Measurements from ENCODE around the gene CNIH1. TPM values are rescaled to one million over a fixed set of nuclear protein-coding genes. Genes with fewer than 3 reads are reported as not detected.

CNIH1 gene
- total RNA-seq, 1 experiment from 2014 or later, result 149 TPM

DNA sequence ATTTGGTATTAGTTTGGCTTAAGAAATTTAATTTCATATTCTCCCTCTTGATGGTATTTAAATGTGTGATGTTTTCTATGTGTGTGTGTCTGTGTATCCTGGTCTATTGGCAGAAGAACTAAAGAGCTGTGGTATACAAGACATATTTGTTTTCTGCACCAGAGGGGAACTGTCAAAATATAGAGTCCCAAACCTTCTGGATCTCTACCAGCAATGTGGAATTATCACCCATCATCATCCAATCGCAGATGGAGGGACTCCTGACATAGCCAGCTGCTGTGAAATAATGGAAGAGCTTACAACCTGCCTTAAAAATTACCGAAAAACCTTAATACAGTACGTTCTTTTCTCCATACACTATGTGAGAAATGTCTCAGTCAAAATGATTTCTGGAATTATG is 29.8 kb downstream of the CNIH1 start:
- no peaks in the 10 kb centered on the region for H3K9me2 ChIP-seq (ENCODE audit: insufficient read depth)
- TF ChIP-seq SP1 (IDR thresholded peaks at IDR 0.05; ENCODE audit: low read depth) (no peak), CEBPB (IDR thresholded peaks at IDR 0.05; ENCODE audit: low read depth) (no peak)
- no peaks in the 10 kb centered on the region for H3K79me2 ChIP-seq (ENCODE audit: insufficient read depth, low read length)
- peaks cover 20 to 37% of the 10 kb centered on the region in 2 experiments; a peak in 3 of 4 replicates for H3K36me3 ChIP-seq (ENCODE audit: control insufficient read depth in 1 of 2, insufficient read depth in 2 of 2, low read length in 2 of 2)
- no peak overlapping the region for H2AFZ ChIP-seq (ENCODE audit: low read depth, low read length, poor library complexity, severe bottlenecking)
- no peak overlapping the region for H3K27ac ChIP-seq (ENCODE audit: low read depth, low read length)
- no peak overlapping the region for H3K4me2 ChIP-seq (ENCODE audit: low read length)
- no peaks in the 10 kb centered on the region for H3K4me1 ChIP-seq (ENCODE audit: control insufficient read depth in 1 of 2, insufficient read depth in 2 of 2, low read length in 2 of 2)
- no peak for ATAC-seq
- no peaks in the 10 kb centered on the region for H4K20me1 ChIP-seq (ENCODE audit: insufficient read depth)
- H3K9ac ChIP-seq (ENCODE audit: low read length), result no peak overlapping the region
- no TSS peak for BruUV-seq (replicated peaks)
- H3K27me3 ChIP-seq (ENCODE audit: insufficient read depth, low read length), result no peaks in the 10 kb centered on the region
- no peaks in the 10 kb centered on the region for H3K9me3 ChIP-seq (ENCODE audit: control insufficient read depth in 1 of 2, insufficient read depth in 1 of 2, low read depth in 1 of 2, low read length in 2 of 2)
- intact Hi-C loops (cut with micrococcal nuclease), result no loop called here
- POLR2A ChIA-PET, result no interaction called here
- RAD21 ChIA-PET (ENCODE audit: low non-redundant PET in 1 of 2, low total read pairs in 2 of 2, uncharacterized antibody in 2 of 2, unreplicated experiment in 2 of 2), result no interaction called here
- DNase-seq (ENCODE audit: low read depth, low spot score), result no peak
- CTCF ChIA-PET, result interaction anchor here (1.5 kb wide), 1 partner anchor 9 kb away, joined by 5 read pairs; no protein-coding TSS in a partner anchor
- H3K4me3 ChIP-seq (replicated peaks in 1 of 2; ENCODE audit: low read depth in 1 of 2, low read length in 2 of 2), result no peak overlapping the region

DNA sequence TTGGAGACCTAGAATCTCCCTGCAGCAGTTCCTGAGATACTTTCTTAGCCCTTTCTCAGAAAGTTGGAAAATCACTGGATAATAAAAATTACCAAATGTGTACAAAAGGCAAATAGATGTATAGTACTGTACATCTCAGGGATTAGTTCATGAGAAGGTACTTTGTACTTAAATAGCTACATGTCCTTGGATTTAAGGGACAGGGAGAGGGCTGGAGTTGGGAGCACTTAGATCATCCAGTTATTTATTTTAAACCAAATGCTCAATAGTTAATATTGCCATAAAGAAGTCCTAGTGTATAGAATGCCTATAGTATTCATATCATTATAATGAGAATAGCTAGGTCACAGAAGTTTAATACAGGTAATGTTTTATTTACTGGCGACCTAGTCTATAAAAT is 31.0 kb downstream of the CNIH1 start:
- CTCF ChIA-PET, result no interaction called here
- Histone ChIP-seq H3K4me2 (ENCODE audit: low read length) (no peak overlapping the region), H3K27ac (ENCODE audit: low read depth, low read length) (no peak overlapping the region), H4K20me1 (ENCODE audit: insufficient read depth) (no peaks in the 10 kb centered on the region), H3K4me1 (ENCODE audit: control insufficient read depth in 1 of 2, insufficient read depth in 2 of 2, low read length in 2 of 2) (no peaks in the 10 kb centered on the region), H2AFZ (ENCODE audit: low read depth, low read length, poor library complexity, severe bottlenecking) (no peak overlapping the region), H3K9ac (ENCODE audit: low read length) (no peak overlapping the region), H3K27me3 (ENCODE audit: insufficient read depth, low read length) (no peaks in the 10 kb centered on the region), H3K79me2 (ENCODE audit: insufficient read depth, low read length) (no peaks in the 10 kb centered on the region), H3K4me3 (replicated peaks in 1 of 2; ENCODE audit: low read depth in 1 of 2, low read length in 2 of 2) (no peak overlapping the region), H3K36me3 (ENCODE audit: control insufficient read depth in 1 of 2, insufficient read depth in 2 of 2, low read length in 2 of 2) (peaks cover 20 to 37% of the 10 kb centered on the region in 2 experiments; a peak in 3 of 4 replicates), H3K9me3 (ENCODE audit: control insufficient read depth in 1 of 2, insufficient read depth in 1 of 2, low read depth in 1 of 2, low read length in 2 of 2) (no peaks in the 10 kb centered on the region), H3K9me2 (ENCODE audit: insufficient read depth) (no peaks in the 10 kb centered on the region)
- POLR2A ChIA-PET, result no interaction called here
- DNase-seq (ENCODE audit: low read depth, low spot score), result no peak
- RAD21 ChIA-PET (ENCODE audit: low non-redundant PET in 1 of 2, low total read pairs in 2 of 2, uncharacterized antibody in 2 of 2, unreplicated experiment in 2 of 2), result no interaction called here
- intact Hi-C loops (cut with micrococcal nuclease), result no loop called here
- TF ChIP-seq TCF7L2 (IDR thresholded peaks at IDR 0.05; ENCODE audit: borderline replicate concordance, extremely low read depth, insufficient read depth, insufficient read length), result no peak
- TF ChIP-seq SRF (IDR thresholded peaks at IDR 0.05; ENCODE audit: low read depth), result no peak
- TF ChIP-seq, protein P1, sequence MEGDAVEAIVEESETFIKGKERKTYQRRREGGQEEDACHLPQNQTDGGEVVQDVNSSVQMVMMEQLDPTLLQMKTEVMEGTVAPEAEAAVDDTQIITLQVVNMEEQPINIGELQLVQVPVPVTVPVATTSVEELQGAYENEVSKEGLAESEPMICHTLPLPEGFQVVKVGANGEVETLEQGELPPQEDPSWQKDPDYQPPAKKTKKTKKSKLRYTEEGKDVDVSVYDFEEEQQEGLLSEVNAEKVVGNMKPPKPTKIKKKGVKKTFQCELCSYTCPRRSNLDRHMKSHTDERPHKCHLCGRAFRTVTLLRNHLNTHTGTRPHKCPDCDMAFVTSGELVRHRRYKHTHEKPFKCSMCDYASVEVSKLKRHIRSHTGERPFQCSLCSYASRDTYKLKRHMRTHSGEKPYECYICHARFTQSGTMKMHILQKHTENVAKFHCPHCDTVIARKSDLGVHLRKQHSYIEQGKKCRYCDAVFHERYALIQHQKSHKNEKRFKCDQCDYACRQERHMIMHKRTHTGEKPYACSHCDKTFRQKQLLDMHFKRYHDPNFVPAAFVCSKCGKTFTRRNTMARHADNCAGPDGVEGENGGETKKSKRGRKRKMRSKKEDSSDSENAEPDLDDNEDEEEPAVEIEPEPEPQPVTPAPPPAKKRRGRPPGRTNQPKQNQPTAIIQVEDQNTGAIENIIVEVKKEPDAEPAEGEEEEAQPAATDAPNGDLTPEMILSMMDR (IDR thresholded peaks at IDR 0.05 in 2 of 3, conservative IDR thresholded peaks at IDR 0.05 in 1 of 3; ENCODE audit: borderline replicate concordance in 1 of 3, insufficient read depth in 1 of 3, low read depth in 2 of 3, low read length in 2 of 3), result no peak
- no peak for TF ChIP-seq FOSL1 (IDR thresholded peaks at IDR 0.05; ENCODE audit: low read depth)
- TF ChIP-seq, protein P2, sequence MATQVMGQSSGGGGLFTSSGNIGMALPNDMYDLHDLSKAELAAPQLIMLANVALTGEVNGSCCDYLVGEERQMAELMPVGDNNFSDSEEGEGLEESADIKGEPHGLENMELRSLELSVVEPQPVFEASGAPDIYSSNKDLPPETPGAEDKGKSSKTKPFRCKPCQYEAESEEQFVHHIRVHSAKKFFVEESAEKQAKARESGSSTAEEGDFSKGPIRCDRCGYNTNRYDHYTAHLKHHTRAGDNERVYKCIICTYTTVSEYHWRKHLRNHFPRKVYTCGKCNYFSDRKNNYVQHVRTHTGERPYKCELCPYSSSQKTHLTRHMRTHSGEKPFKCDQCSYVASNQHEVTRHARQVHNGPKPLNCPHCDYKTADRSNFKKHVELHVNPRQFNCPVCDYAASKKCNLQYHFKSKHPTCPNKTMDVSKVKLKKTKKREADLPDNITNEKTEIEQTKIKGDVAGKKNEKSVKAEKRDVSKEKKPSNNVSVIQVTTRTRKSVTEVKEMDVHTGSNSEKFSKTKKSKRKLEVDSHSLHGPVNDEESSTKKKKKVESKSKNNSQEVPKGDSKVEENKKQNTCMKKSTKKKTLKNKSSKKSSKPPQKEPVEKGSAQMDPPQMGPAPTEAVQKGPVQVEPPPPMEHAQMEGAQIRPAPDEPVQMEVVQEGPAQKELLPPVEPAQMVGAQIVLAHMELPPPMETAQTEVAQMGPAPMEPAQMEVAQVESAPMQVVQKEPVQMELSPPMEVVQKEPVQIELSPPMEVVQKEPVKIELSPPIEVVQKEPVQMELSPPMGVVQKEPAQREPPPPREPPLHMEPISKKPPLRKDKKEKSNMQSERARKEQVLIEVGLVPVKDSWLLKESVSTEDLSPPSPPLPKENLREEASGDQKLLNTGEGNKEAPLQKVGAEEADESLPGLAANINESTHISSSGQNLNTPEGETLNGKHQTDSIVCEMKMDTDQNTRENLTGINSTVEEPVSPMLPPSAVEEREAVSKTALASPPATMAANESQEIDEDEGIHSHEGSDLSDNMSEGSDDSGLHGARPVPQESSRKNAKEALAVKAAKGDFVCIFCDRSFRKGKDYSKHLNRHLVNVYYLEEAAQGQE (IDR thresholded peaks at IDR 0.05; ENCODE audit: low read depth), result no peak
- no peak for TF ChIP-seq ELF1 (IDR thresholded peaks at IDR 0.05; ENCODE audit: borderline replicate concordance, low read depth)
- TF ChIP-seq ZFX (IDR thresholded peaks at IDR 0.05), result no peak
- TF ChIP-seq POLR2A (IDR thresholded peaks at IDR 0.05; ENCODE audit: borderline replicate concordance, extremely low read depth, insufficient read depth, insufficient read length), result no peak
- TF ChIP-seq EZH2phosphoT487 (IDR thresholded peaks at IDR 0.05; ENCODE audit: borderline replicate concordance), result no peak
- no TSS peak for BruUV-seq (replicated peaks)
- ATAC-seq, result no peak
